NCI-H2196 (cell line): ENCODE results near the gene SIRPG.
"Not testable (repeated sequence)": the region's sequence is repeated elsewhere in the genome, so short reads cannot be mapped to it uniquely, and the experiment has no call there.

Experiments
- DNase-seq: peaks from one replicate; lab custom pipeline; 2025; ENCODE audit not compliant: unreplicated experiment; lab: John Stamatoyannopoulos, UW

SIRPG gene

DNA sequence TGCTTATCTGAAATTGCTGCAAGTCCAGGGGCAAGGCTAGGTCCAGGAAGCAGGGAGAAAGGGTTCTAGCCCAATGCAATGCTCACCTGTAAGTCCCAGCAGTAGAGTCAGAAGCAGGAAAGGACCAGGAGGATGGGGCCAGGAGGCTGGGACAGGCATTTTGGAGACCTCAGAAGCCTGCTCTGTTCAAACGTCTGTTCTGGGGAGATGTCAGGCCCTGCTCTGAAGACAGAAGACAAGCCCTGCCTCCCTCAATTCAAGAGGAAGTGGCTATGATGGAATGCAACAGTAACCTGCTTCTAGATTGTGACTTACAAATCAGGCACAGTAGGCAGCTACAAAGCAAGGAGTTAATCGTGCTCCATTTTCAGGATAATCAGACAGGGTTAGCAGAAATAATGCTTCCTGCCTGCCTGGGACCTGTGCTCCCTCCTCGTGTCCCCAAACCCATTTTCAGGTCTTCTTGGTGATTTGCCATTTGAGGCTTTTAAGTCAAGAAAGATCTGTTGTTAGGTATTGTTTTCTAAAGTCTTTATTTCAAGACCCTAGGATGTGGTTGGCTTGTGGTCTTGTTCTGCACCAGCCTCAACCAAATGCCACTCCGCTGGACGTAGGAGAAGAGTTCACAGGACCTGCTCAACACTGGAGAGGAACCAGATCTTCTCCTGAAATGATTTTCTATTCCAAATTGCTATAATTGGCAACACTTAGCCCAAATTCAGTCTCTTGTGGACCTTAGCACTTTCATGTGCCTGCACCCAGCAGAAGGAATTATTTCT lies at the start of gene SIRPG:
Gene SIRPG (minus strand): TSS at position 224 of the 779 bp plus-strand sequence. CDS start 65 bp downstream, at position 159.
- no peak for DNase-seq

- DNase-seq = not testable (repeated sequence)
Observed at GRCh38 chr20:1706887-1707286, 49.3 kb upstream of the SIRPG start.

- no peak for DNase-seq
Observed at GRCh38 chr20:1706079-1706478, 48.5 kb upstream of the SIRPG start.

GRCh38 chr20:1702855-1703254 lies 45.3 kb upstream of the SIRPG start:
- no peak for DNase-seq

GRCh38 chr20:1702328-1702727 lies 44.7 kb upstream of the SIRPG start:
- DNase-seq = no peak

- no peak for DNase-seq
Observed at GRCh38 chr20:1700990-1701389, 43.4 kb upstream of the SIRPG start.

DNA sequence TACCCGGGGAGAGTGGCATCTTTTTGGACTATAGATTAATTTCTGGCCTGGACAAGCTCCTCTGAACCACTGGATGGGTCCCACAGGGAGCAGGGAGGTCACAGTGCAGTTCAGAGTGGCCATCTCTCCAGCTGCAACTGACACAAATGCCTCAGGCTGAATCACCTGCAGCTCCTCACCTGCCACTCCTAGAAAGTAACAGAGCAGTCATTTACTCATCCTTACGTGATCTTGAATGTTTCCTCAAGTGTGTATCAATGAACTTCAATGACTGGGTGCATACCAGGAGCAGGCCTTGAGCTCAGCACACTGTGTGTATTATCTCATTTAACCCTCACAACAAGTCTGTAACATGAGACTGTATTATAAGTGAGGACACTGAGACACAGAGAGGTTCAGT lies 40.0 kb upstream of the SIRPG start:
- no peak for DNase-seq

GRCh38 chr20:1696521-1697209 lies 39.1 kb upstream of the SIRPG start:
- no peak for DNase-seq

DNA sequence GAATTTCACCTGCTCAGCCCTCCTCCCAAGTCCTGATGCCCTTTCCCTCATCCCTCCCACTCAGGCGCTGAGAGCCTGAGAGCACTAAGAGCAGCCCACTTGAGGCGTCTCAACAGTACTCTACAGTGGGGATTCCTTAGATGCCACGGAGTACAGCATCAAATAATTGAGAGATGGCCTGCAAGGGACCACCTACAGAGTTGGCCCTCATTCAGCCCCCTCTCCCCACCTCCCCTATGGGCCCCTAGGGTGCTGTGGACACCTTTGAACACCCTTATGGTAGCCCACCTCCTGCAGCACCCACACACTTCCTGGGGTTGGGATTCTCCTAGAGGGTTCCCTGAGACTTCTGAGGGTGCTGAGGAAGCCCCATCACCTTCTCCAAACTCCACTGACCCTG lies 37.1 kb upstream of the SIRPG start:
- no peak for DNase-seq

DNA sequence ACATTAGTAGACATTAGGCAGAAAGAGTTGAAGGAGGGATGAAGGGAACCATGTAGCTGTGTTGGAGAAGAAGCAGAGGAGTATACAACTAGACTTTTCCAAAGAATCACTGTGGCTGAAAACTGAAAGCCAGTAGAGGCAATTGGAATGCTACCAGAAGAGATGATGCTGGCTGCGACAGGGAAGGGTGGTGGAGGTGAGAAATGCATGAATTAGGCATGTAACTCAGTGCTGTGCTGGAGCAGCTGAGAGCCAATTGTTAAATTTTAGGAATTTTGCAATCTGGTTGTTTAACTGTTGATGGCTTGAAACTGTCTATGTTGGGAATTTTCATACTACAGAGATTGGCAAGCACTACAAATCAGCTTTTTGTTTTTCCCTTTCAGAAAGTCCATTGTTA lies 35.8 kb upstream of the SIRPG start:
- DNase-seq = no peak

DNA sequence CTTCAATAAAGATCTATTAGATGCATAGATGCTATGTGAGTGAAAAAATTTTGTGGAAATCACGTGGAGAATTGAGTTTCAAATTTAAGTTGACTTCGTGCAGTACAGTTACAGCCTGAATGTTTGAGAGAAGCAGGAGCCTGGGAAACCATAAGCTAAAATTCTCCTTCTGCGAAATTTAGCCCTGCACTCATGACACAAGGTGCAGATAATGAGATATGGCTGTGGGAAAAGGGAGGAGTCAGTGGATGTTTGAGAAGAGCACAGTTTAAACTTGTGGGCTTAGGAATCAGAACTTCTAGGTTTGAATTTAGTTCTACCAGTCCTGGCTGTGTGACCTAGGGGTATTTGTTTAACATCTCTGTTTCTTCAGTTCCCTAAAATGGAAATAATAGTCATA lies 32.1 kb upstream of the SIRPG start:
- DNase-seq = no peak

GRCh38 chr20:1688886-1689538 lies 31.4 kb upstream of the SIRPG start:
- no peak for DNase-seq

DNA sequence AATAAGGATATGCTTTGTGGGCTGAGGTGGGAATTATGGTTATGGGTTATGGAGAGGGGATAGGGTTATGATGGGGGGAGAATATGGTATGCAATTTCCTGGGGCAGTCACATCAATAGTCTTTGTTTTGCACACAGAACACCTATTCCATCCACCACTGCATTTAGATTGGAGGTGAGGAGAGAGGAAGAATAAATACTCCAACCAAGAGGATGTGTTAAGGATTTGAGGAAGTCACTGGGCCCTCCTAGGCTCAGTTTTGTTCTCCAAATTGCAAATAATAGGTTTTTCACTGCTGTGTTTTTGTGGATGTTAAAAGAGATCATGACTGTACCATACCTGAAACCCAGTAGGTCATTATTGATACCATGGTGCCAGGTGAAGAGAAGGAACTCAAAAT lies 29.5 kb upstream of the SIRPG start:
- no peak for DNase-seq

DNA sequence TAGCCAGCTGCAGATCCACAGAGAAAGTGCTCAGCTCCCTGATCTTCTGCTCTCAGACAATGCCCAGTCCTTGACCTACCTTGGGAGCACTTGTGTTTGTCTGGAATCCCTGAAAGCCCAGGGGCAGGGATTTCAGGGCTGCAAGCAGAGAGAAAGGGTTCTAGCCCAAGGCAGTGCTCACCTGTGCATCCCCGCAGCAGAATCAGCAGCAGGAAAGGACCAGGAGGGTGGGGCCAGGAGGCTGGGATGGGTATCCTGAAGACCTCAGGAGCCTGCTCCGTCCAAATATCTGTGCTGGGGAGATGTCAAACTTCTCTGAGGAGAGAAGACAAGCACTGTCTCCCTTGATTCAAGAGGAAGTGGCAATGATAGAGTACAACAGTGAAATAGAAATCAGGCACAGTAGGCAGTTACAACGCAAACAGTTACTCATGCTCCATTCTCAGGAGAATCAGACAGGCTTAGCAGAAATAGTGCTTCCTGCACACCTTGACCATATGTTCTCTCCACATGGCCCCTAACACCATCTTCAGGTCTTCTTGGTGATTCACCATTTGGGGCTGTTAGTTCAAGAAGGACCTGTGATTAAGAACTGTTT lies 28.7 kb upstream of the SIRPG start:
- DNase-seq = no peak

DNA sequence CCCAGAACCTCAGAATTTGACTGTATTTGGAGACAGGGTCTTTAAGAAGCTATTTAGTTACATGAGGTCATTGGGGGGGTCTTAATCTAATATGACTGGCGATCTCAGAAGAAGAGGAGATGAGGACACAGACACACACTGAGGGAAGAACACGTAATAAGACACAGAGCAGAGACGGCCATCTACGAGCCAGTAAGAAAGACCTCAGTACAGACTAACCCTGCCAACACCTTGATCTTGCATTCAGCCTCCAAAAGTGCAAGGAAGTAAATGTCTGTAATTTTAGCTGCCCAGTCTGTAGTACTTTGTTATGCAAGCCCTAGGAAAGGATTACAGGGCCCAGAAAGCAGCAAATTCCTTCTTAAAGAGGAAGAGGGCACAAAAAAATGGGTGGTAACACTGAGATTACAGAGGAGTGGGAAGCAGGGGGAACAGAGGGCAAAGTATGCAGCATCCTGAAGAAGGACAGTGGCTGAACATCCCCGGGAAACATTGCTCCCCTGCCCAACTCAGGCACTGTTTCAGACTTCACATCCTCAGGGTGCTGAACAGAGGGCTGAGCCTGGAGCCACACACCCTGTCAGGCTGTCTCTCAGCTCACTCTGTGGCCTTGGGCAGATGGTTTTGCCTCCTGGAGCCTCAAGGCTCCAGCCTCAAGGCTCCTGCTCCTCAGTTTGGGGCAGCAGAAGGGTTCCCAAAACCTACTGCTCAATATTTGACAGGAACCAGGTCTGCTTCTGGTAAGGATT lies 27.9 kb upstream of the SIRPG start:
- DNase-seq = no peak

GRCh38 chr20:1684872-1685271 lies 27.3 kb upstream of the SIRPG start:
- no peak for DNase-seq

- no peak for DNase-seq
Observed at GRCh38 chr20:1676650-1677049, 19.1 kb upstream of the SIRPG start.

GRCh38 chr20:1674990-1675780 lies 17.6 kb upstream of the SIRPG start:
- no peak for DNase-seq

GRCh38 chr20:1674361-1674760 lies 16.8 kb upstream of the SIRPG start:
- DNase-seq = no peak

DNA sequence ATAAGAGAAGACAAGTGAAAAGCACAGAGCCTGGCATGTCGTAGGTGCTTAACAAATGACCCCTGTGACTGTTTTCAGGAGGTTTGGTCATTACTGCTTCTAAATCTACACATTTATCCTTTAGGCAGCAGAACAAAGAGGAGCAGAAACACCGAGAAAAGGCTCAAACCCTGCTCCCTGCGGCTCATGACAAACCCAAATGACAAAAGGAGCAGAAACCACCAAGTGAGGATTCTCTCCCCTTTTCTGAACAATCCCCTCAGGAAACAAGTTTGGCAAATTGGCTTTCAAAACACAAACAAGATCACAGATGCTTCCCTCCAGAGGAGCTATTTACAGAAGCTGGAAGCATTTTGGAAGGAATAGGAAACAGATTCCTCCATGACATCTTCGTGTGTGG lies 15.8 kb upstream of the SIRPG start:
- DNase-seq = no peak
